GM19023 (cell line): Measurements from ENCODE around the gene ALG9.

ENCODE experiments used
- ATAC-seq: cut with Tn5 transposase; IDR thresholded peaks from one replicate; pipeline ENCODE4 v1.9.1; 2021; ENCODE audit warnings: mild to moderate bottlenecking, moderate library complexity; ENCODE audit not compliant: unreplicated experiment

ALG9 gene, protein sequence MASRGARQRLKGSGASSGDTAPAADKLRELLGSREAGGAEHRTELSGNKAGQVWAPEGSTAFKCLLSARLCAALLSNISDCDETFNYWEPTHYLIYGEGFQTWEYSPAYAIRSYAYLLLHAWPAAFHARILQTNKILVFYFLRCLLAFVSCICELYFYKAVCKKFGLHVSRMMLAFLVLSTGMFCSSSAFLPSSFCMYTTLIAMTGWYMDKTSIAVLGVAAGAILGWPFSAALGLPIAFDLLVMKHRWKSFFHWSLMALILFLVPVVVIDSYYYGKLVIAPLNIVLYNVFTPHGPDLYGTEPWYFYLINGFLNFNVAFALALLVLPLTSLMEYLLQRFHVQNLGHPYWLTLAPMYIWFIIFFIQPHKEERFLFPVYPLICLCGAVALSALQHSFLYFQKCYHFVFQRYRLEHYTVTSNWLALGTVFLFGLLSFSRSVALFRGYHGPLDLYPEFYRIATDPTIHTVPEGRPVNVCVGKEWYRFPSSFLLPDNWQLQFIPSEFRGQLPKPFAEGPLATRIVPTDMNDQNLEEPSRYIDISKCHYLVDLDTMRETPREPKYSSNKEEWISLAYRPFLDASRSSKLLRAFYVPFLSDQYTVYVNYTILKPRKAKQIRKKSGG

DNA sequence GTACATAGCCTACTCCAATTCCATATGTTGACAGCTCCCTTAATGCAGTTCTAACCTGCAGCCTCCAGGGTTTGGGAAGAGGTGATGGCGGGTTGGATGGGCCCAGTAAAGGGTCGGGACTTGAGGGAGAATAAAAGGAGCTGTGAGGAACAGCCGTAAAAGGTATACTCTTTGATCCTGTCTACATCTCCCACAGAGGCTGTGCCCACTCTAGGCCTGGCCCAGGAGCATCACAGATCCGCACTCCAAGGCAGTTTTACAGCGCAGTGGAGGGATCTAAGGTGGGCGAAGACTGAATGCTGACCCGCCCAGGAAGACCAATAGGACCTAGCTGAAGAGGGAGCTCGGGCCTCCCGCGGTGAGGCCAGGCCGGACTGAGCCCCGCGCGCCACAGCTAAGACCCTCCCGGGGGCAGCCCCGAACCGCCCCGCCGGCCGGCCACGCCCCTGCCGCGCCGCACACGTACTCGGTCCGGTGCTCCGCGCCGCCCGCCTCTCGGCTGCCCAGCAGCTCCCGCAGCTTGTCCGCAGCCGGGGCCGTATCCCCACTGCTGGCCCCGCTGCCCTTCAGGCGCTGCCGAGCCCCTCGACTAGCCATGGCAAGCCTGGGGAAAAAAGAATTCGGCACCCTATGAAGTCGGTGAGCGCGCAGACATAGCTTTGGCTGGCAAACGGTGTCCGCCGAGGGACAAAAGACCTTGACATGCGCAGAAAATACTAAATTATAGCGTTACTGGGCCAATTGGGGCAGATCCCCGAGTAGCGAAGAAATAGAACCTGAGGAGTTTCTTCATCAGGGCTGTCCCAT, at the start of gene ALG9:
Gene ALG9, minus strand, starts transcription at position 696 of the 807 bp plus-strand sequence. Its CDS starts 99 bp downstream, at position 597.
- peak; percentile 91 for ATAC-seq

DNA sequence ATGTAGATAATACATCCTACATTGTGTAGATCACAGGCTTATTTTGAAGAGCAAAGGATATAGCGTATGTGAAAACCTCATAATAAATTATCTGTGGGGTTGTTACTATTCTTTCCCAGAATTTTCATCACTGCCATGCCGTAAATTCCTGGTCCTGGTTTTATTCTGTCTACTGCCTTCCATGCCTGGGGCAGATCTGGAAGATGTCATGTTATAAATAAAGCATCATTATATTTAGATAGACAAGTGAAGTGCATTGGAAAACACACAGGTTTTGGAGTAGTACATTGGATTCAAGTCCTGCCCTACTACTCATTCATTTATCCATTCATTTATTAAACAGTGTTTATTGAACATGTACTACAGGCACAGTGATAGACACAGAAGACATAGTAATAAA, 49.5 kb upstream of the ALG9 start:
- ATAC-seq: no peak

DNA sequence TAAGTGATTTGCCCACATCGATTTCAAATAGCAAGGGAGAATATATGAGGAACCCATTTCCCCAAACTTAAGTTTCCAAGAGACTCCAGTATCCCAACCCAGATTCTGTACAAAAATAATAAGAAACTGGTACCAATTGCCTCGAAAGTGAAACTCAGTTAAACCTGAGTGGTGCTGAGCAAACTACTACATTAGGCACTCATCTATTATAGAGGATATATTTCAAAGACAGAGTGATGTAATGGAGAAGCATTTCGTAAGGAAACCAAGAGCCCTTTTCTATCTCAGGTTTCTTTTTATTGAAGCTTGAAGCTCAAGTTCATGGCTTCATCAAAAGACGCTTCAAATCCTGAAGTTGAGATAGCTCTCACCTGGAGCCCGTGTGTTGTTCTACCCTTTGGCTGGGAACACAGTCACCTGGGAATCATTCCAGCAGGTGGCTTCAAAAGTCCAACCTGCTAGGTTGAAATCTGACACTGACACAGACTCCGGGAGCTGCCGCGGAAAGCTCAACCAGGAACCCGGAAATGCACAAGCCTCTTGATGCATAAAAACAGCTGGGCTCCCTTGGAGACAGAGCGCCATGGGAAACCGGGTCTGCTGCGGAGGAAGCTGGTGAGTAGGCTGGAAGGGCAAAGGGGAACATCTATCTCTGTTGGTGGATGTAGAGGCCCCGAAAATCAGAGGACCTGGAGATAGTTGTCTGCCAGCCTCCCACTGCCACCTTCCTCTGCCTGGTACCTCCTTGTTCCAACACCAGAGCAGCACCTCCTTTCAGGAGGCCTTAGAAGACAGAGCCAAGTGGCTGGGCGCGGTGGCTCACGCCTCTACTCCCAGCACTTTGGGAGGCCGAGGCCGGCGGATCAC, 47.2 kb upstream of the ALG9 start, which contains the start of gene C11orf52:
Gene C11orf52, plus strand, starts transcription at position 524 of the 867 bp plus-strand sequence. Its CDS starts 60 bp downstream, at position 584.
- no peak for ATAC-seq

DNA sequence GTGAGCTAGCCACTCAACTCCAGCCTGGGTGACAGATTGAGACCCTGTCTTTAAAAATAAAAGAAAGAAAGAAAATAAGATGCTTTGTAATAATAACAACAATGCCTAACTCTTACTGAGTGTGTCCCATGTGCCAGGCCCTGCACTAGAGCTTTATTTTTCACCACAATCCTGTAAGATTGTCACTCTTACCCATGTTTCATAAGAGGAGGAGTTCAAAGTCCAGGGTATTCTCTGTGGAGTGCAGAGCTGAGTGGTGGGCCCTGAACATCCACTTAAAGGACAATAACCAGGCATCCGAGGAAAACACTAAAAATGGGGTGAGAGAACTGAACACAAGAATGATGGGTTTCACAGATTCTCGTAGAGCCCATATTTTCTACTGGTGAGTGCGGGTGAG, 46.4 kb upstream of the ALG9 start:
- ATAC-seq: no peak

DNA sequence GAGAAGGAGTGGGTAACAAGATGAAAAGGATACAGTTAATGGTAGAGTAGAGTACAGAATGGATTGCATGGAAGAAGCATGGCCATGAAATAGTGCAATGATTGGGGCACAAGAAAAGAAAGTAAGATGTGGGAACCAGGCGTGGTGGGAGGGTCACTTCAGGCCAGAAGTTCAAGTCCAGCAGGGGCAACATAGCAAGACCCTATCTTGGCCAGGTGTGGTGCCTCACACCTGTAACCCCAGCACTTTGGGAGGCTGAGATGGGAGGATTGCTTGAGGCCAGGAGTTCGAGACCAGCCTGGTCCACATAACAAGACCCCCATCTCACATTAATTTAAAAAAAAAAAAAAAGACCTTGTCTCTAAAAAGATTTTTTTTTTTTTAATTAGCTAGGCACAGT, 45.9 kb upstream of the ALG9 start:
- no peak for ATAC-seq

DNA sequence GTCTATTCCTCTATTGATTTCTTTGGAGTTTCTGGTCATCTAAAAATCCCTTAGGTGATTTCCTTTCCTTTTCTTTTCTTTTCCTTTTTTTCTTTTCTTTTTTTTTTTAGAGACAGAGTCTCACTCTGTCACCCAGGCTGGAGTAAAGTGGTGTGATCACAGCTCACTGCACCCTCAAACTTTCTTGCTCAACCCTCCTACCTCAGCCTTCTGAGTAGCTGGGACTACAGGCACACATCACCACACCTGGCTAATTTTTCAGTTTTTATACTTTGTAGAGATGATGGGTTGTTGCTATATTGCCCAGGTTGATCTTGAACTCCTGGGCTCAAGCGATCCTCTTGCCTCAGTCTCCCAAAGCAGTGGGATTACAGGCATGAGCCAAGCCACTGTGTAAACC, 45.4 kb upstream of the ALG9 start:
- ATAC-seq: no peak

DNA sequence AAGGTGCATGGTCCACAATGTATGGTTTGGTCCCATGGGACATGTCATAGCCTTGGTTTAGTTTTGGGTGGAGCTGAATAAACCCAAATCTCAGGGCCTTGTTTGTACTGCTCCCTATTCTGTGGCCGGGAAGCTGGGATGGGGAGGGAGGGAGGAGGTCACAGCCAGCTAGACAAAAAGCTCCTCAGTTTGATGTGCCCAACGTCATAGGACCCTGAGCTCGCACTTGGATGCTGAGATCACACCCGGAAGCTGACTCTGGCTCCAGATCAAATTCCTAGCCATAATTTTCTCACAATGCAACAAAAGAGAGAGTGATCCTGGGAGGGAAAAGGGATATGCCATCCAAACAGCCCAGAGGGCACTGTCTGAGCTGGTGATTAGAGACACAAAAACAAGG, 42.6 kb upstream of the ALG9 start:
- no peak for ATAC-seq

DNA sequence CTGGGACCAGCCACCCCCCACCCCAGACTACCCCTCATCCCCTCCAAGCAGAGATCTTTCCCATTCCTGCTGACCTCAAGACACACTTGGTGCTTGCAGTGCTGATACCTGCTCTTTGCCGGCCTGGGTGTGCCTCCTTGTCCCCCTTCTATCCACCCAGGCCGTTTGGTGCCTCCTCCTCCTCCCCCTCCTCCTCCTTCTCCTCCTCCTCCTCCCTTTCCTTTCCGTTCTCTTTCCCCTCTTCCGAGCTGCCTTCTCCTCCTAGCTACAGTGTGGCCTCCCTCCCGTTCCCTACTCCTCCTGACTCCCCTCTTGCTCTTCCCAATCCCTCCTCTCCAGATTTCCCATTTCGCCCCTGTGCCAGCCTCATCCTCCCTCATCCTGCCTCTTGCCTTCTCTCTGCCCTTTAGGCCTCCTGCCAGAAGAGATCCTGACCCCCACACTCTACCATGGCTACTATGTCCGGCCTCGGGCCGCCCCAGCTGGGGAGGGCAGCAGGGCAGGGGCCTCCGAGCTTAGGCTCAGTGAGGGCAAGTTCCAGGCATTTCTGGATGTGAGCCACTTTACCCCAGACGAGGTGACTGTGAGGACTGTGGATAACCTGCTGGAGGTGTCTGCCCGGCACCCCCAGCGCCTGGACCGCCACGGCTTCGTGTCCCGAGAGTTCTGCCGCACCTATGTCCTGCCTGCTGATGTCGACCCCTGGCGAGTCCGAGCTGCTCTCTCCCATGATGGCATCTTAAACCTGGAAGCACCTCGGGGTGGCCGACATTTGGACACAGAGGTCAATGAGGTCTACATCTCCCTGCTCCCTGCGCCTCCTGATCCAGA, 41.9 kb upstream of the ALG9 start:
- no peak for ATAC-seq

DNA sequence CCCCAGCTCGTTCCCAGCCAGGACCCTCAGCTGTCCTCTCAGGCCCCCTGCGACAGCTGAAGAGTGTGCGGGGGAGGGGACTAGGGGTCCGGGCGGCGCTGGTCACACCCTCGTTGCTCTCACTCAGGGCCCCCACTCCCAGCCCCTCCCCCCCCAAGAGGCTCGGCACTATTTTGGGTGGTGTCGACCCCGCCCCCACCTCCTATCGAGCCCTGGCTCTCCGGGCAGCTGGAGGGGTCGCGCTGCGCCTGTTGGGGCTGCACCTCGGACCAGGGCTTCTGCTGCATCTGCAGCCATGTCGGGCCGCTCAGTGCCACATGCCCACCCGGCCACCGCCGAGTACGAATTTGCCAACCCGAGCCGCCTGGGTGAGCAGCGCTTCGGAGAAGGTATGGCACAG, 41.2 kb upstream of the ALG9 start, which contains the start of gene HSPB2:
Gene HSPB2, plus strand, starts transcription at position 200 of the 400 bp plus-strand sequence. Its CDS starts 96 bp downstream, at position 296.
- ATAC-seq: no peak

DNA sequence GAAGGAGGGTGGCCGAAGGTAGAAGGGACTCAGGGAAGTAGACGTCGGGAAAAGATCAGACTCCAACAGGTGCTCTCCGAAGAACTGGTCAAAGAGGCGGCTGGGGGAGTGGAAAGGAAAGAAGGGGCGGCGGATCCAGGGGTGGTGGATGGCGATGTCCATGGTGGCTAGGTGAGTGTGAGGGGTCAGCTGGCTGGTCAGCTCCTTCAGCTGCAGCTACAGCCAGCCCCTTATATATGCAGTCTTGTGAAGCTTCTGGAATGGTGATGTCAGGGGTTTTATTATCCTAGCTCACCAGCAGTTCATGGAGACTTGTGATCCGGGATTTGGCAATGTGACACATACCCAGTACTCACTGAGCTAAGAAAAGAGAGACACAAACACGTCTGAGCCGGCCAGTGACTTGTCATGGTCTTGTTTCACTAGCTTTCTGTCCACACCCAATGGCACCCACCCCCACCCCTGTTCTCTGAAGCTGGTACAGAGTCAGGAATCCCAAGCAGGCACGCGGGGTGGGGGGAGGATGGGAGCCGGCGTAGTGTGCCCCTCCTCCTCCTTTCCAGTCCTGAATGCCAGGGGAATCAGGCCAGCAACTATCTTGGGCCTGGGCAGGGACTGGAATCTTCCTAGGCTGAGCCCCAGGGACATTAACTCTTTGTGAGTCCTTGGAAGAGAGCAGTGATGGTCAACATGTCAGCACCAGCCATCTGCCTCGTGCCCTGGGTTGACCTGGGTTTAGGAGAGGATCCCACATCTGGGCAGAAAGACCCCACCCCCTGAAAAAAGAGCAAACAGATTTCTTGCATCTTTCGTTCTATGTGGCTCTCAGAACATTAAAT, 40.4 kb upstream of the ALG9 start, which contains the start of gene CRYAB:
Gene CRYAB, minus strand, starts transcription at position 208 of the 839 bp plus-strand sequence. Its CDS starts 46 bp downstream, at position 162.
- ATAC-seq: no peak

DNA sequence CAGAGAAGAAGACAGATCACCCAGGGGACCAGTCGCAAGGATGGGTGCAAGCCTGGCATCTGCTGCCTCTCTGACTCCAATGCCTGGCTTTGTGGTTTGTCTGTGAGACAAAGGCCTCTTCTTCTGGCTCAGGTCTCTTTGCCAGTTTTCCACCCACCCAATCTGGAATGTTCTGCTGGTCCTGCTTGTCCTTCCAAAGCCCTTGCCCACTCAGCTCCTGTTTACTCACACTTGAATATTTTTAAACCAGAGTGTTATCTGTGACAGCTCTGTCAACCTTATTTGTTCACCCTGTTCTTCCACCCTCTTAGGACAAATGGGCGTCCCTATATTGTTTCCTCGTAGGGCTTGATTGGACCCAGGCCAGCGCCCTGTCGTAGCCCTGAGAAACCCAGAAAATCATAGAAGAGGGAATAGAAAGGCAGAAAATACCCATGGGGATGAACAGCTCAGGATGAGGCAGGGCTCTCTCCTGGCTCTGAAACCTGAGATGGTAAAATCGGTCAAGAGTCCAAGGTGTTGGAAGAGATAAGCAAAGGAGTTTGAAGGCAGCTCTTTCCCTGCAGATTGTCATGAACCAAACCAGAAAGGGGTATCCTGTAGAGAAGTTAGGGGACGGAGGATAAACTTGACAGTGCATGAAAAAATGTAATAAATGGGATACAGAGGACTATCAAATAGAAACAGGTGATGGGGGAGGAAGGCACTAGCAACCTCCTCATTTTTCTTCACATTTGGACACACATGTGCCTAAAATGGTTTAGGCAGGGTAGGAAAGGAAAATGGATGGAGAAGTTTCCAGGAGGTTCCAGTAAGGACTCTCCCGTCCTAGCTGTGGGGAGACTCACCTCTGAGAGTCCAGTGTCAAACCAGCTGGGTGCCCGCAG, 39.5 kb upstream of the ALG9 start:
- ATAC-seq: no peak

DNA sequence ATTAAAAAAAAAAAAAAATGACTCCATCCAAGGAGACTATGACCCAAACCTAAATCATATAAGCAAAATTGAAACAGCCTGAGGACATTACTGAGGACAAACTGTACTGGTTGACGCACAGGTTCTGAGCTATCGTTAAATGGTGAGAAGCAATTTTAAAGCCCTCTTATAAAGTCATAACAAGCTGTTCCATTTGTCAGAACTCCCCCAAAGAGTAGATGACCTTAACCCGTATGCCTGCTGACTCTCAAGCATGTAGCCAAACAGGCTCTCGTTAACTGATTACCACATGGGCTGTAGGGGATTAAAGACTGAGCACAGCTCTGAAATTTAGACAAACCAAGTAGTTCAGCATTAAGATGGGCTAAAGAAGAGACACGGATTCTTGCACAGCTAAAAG, 38.0 kb upstream of the ALG9 start:
- ATAC-seq: no peak

DNA sequence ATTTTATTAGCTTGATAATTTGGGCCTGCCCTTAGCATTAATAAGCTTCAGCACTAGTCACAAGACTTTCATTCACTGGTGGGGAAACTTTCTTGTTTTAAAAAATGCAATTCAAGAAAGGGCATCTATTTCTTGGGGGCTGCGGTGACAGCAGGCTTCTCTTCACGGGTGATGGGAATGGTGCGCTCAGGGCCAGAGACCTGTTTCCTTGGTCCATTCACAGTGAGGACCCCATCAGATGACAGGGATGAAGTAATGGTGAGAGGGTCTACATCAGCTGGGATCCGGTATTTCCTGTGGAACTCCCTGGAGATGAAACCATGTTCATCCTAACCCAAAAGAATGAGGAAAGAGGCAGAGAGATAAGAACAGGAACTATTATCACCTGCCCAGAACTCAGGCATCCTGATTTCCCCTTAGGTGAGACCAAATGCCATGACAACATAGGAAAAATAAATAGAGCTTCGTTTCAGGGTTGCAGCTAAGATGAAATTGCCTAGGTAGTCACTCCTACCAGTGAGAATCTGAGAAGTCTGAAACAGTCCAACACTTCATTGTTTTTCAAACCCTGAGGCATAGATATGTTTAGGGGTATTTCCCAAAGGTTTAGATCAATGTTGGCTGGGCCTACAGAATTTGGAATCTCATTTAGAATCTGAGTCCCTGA, 37.4 kb upstream of the ALG9 start:
- ATAC-seq: no peak

DNA sequence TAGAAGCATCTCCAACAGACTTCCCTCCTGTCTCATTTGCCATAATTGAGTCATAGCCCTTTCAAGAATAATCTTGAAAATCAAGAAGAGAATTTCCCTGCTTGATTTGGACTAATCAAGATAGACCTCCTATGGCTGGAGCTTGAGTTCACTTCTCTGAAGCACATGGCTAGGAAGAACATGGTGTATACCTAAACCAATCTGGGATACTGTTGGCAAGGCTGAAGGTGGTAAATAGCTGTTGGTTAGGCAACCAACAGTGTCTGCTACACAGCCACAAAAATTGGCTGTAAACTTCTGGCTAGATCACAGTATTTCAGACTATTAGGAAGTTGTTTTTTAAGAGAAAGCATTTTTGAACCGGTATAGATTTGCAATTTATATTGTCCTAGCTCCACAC, 35.3 kb upstream of the ALG9 start:
- ATAC-seq: no peak

DNA sequence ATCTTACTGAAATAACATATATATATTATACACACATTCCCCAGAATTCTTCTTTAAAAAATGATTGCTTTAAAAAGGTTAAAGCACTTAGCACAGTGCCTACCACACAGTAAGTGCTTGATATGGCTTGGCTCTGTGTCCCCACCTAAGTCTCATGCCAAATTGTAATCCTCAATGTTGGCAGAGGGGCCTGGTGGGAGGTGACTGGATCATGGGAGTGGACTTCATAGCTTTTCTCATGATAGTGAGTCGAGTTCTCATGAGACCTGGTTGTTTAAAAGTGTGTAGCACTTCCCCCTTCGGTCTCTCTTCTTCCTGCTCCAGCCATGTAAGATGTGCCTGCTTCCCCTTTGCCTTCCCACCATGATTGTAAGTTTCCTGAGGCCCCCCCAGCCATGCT, 34.0 kb upstream of the ALG9 start:
- ATAC-seq: no peak

DNA sequence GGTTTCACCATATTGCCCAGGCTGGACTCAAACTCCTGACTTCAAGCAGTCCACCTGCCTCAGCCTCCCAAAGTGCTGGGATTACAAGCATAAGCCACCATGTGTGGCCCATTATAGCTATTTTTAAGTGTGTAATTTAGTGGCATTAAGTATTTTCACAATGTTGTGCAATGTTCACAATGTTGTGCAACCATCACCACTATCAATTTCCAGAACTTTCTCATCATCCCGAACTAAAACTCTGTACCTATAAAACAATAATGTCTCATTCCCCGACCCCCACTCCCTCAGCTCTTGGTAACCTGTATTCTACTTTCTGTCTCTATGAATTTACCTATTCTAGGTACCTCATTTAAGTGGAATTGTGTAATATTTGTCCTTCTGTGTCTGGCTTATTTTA, 15.5 kb upstream of the ALG9 start:
- no peak for ATAC-seq

DNA sequence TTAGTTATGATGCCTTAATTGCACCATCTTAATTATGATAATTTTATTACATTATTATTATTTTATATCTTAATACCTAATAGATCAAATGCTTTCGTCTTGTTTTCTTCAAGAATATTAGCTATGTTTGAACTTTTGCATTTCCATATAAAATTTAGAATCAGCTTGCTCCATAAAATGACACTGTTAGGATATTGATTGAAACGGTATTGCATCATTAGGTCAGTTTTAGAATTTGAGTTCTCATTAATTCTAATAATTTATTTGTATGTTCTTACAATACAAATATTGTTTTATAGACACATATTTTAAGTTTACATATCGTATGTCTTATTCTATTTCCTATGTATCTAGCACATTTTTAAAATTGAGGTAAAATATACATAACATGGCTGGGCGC, 14.7 kb upstream of the ALG9 start:
- no peak for ATAC-seq
